Activated naive CD8-positive, alpha-beta T cell (primary cell): Measurements from ENCODE around the gene TMEM255B.

Experiments used
- H3K27ac Mint-ChIP-seq: one replicate; pipeline ENCODE4 v1.8.0; 2021; ENCODE audit warnings: mixed read lengths
- H3K27me3 Mint-ChIP-seq: one replicate; pipeline ENCODE4 v1.8.0; 2021; ENCODE audit warnings: mixed read lengths
- H3K36me3 Mint-ChIP-seq: one replicate; pipeline ENCODE4 v1.8.0; 2021; ENCODE audit warnings: mixed read lengths
- H3K4me1 Mint-ChIP-seq: one replicate; pipeline ENCODE4 v1.8.0; 2021; ENCODE audit warnings: low read depth, mixed read lengths
- H3K4me3 Mint-ChIP-seq: one replicate; pipeline ENCODE4 v1.8.0; 2021; ENCODE audit warnings: mild to moderate bottlenecking, mixed read lengths
- H3K9me3 Mint-ChIP-seq: one replicate; pipeline ENCODE4 v1.8.0; 2021; ENCODE audit warnings: low read depth, mixed read lengths

The TMEM255B gene

GRCh38 chr13:113764793-113765563 lies 6.0 kb downstream of the TMEM255B start:
- Mint-ChIP-seq H3K4me3 (no peak overlapping the region), H3K36me3 (peaks cover 2% of the 10 kb centered on the region), H3K9me3 (no peaks in the 10 kb centered on the region), H3K27me3 (peaks cover 23% of the 10 kb centered on the region), H3K27ac (no peak overlapping the region), H3K4me1 (no peaks in the 10 kb centered on the region)

- Mint-ChIP-seq H3K9me3 (no peaks in the 10 kb centered on the region), H3K27me3 (peaks cover 21% of the 10 kb centered on the region), H3K36me3 (no peaks in the 10 kb centered on the region), H3K27ac (no peak overlapping the region), H3K4me1 (no peaks in the 10 kb centered on the region), H3K4me3 (no peak overlapping the region)
Observed at GRCh38 chr13:113765564-113765910, 6.5 kb downstream of the TMEM255B start.

- no peak overlapping the region for H3K4me3 Mint-ChIP-seq
- no peaks in the 10 kb centered on the region for H3K36me3 Mint-ChIP-seq
- H3K27ac Mint-ChIP-seq, result no peak overlapping the region
- H3K27me3 Mint-ChIP-seq, result peaks cover 15% of the 10 kb centered on the region
- no peaks in the 10 kb centered on the region for H3K4me1 Mint-ChIP-seq
- no peaks in the 10 kb centered on the region for H3K9me3 Mint-ChIP-seq
Observed at GRCh38 chr13:113766035-113766800, 7.2 kb downstream of the TMEM255B start.

GRCh38 chr13:113767366-113767765 lies 8.3 kb downstream of the TMEM255B start:
- Mint-ChIP-seq H3K4me1 (no peaks in the 10 kb centered on the region), H3K36me3 (peaks cover under 1% of the 10 kb centered on the region), H3K9me3 (peaks cover 6% of the 10 kb centered on the region), H3K4me3 (no peak overlapping the region), H3K27me3 (peaks cover 7% of the 10 kb centered on the region), H3K27ac (no peak overlapping the region)

- Mint-ChIP-seq H3K27me3 (peaks cover 5% of the 10 kb centered on the region), H3K4me3 (no peak overlapping the region), H3K4me1 (no peaks in the 10 kb centered on the region), H3K36me3 (peaks cover 4% of the 10 kb centered on the region), H3K27ac (no peak overlapping the region), H3K9me3 (peaks cover 11% of the 10 kb centered on the region)
Observed at GRCh38 chr13:113768018-113768905, 9.2 kb downstream of the TMEM255B start.

- Mint-ChIP-seq H3K27ac (no peak overlapping the region), H3K36me3 (peaks cover 4% of the 10 kb centered on the region)
Observed at GRCh38 chr13:113769106-113769505, 10.1 kb downstream of the TMEM255B start.

GRCh38 chr13:113769881-113770280 lies 10.9 kb downstream of the TMEM255B start:
- Mint-ChIP-seq H3K36me3 (peaks cover 4% of the 10 kb centered on the region), H3K9me3 (peaks cover 11% of the 10 kb centered on the region), H3K27me3 (no peaks in the 10 kb centered on the region), H3K4me3 (no peak overlapping the region), H3K4me1 (no peaks in the 10 kb centered on the region), H3K27ac (no peak overlapping the region)

More at GRCh38 chr13:113769106-113769505, 10.1 kb downstream of the TMEM255B start:
- Mint-ChIP-seq H3K9me3 (peaks cover 11% of the 10 kb centered on the region), H3K4me3 (no peak overlapping the region), H3K4me1 (no peaks in the 10 kb centered on the region), H3K27me3 (peaks cover 1% of the 10 kb centered on the region)

- Mint-ChIP-seq H3K4me3 (no peak overlapping the region), H3K36me3 (peaks cover 4% of the 10 kb centered on the region), H3K27me3 (no peaks in the 10 kb centered on the region), H3K9me3 (peaks cover 11% of the 10 kb centered on the region), H3K4me1 (no peaks in the 10 kb centered on the region), H3K27ac (no peak overlapping the region)
Observed at GRCh38 chr13:113770441-113770840, 11.4 kb downstream of the TMEM255B start.

- Mint-ChIP-seq H3K4me1 (no peaks in the 10 kb centered on the region), H3K27ac (no peak overlapping the region), H3K4me3 (no peak overlapping the region), H3K27me3 (no peaks in the 10 kb centered on the region), H3K9me3 (peaks cover 11% of the 10 kb centered on the region), H3K36me3 (peaks cover 4% of the 10 kb centered on the region)
Observed at GRCh38 chr13:113770937-113771336, 11.9 kb downstream of the TMEM255B start.

GRCh38 chr13:113771709-113772331 lies 12.8 kb downstream of the TMEM255B start:
- Mint-ChIP-seq H3K27me3 (no peaks in the 10 kb centered on the region), H3K4me1 (no peaks in the 10 kb centered on the region), H3K27ac (no peak overlapping the region), H3K36me3 (peaks cover 4% of the 10 kb centered on the region), H3K9me3 (peaks cover 11% of the 10 kb centered on the region), H3K4me3 (no peak overlapping the region)

- H3K27me3 Mint-ChIP-seq, result peaks cover 10% of the 10 kb centered on the region
- peaks cover 4% of the 10 kb centered on the region for H3K36me3 Mint-ChIP-seq
- no peaks in the 10 kb centered on the region for H3K4me1 Mint-ChIP-seq
- no peak overlapping the region for H3K4me3 Mint-ChIP-seq
- peaks cover 11% of the 10 kb centered on the region for H3K9me3 Mint-ChIP-seq
- H3K27ac Mint-ChIP-seq, result no peak overlapping the region
Observed at GRCh38 chr13:113774177-113775107, 15.4 kb downstream of the TMEM255B start.

GRCh38 chr13:113775451-113776145 lies 16.6 kb downstream of the TMEM255B start:
- H3K27me3 Mint-ChIP-seq, result peaks cover 10% of the 10 kb centered on the region
- H3K36me3 Mint-ChIP-seq, result peaks cover 4% of the 10 kb centered on the region
- H3K27ac Mint-ChIP-seq, result no peak overlapping the region
- no peak overlapping the region for H3K4me3 Mint-ChIP-seq
- no peaks in the 10 kb centered on the region for H3K4me1 Mint-ChIP-seq
- H3K9me3 Mint-ChIP-seq, result peaks cover 11% of the 10 kb centered on the region
